BLaER1 treated with 17β-estradiol and CSF1 and Interleukin-3, amounts not matched to agents 10 nM and 100 nM (cell line): ENCODE data around the gene KRTAP4-16.
"Not testable (repeated sequence)": the region's sequence is repeated elsewhere in the genome, so short reads cannot be mapped to it uniquely, and the experiment has no call there.

Experiments used
- H3K27ac ChIP-seq, 11 experiments: shearing (Covaris generic); formaldehyde crosslinking; 2 replicates each; pipeline ENCODE4 v1.8.1; 2022
- H3K27me3 ChIP-seq, 11 experiments: shearing (Covaris generic); formaldehyde crosslinking; 2 replicates each; pipeline ENCODE4 v1.8.1; 2022
- H3K36me3 ChIP-seq, 11 experiments: shearing (Covaris generic); formaldehyde crosslinking; 2 replicates each; pipeline ENCODE4 v1.8.1; 2022
- H3K4me1 ChIP-seq, 10 experiments: shearing (Covaris generic); formaldehyde crosslinking; 2 replicates each; pipeline ENCODE4 v1.8.1; 2022
- H3K4me2 ChIP-seq, 11 experiments: shearing (Covaris generic); formaldehyde crosslinking; 2 replicates each; pipeline ENCODE4 v1.8.1; 2022
- H3K4me3 ChIP-seq, 10 experiments: shearing (Covaris generic); formaldehyde crosslinking; 2 replicates each; pipeline ENCODE4 v1.8.1; 2022
- H3K9ac ChIP-seq, 11 experiments: shearing (Covaris generic); formaldehyde crosslinking; 2 replicates each; pipeline ENCODE4 v1.8.1; 2022
- H3K9me3 ChIP-seq, 11 experiments: shearing (Covaris generic); formaldehyde crosslinking; replicated peaks in 1 of 11; 2 replicates each; pipeline ENCODE4 v1.8.1; 2022
- H4K20me1 ChIP-seq, 11 experiments: shearing (Covaris generic); formaldehyde crosslinking; 2 replicates each; pipeline ENCODE4 v1.8.1; 2022
- Cebpa-rat ChIP-seq, 11 experiments: shearing (Covaris generic); IDR thresholded peaks; 2 replicates each; pipeline ENCODE4 v1.8.1; 2022

The KRTAP4-16 gene

GRCh38 chr17:41140360-41141131 lies 38.5 kb upstream of the KRTAP4-16 start, which contains the start of gene KRTAP4-6:
Gene KRTAP4-6, minus strand, starts transcription at chr17:41140544. Its CDS starts 57 bp downstream, at chr17:41140487.
- Histone ChIP-seq H3K36me3 (peaks cover 0 to 3% (median 0%) of the 10 kb centered on the region in 11 experiments; a peak in 1 of 22 replicates), H4K20me1 (no peaks in the 10 kb centered on the region), H3K4me3 (no peak within 1 kb of the TSS), H3K27me3 (no peaks in the 10 kb centered on the region), H3K9ac (no peak within 1 kb of the TSS), H3K9me3 (peaks cover 58 to 79% (median 71%) of the 10 kb centered on the region in 11 experiments), H3K4me1 (peaks cover 0 to 5% (median 0%) of the 10 kb centered on the region in 10 experiments; a peak in 2 of 20 replicates), H3K4me2 (peak within 1 kb of the TSS in 1 of 11 experiments; percentile 16; a peak in 1 of 22 replicates), H3K27ac (no peak within 1 kb of the TSS)
- TF ChIP-seq Cebpa-rat (IDR thresholded peaks at IDR 0.05) = no peak

GRCh38 chr17:41139865-41140264 lies 37.9 kb upstream of the KRTAP4-16 start:
- H3K36me3 ChIP-seq, H3K9ac ChIP-seq, H4K20me1 ChIP-seq, H3K4me1 ChIP-seq, H3K4me3 ChIP-seq, H3K27ac ChIP-seq, H3K4me2 ChIP-seq, H3K27me3 ChIP-seq: not testable (repeated sequence)
- peaks cover 58 to 79% (median 71%) of the 10 kb centered on the region in 11 experiments for H3K9me3 ChIP-seq

- H3K4me3 ChIP-seq = no peak overlapping the region
- H3K27ac ChIP-seq = peak overlapping the region in 2 of 11 experiments; percentile 23 to 33; a peak in 3 of 22 replicates
- H3K4me2 ChIP-seq = peak overlapping the region; percentile 17 to 55 (median 36); a peak in 15 of 22 replicates
- H3K27me3 ChIP-seq = no peaks in the 10 kb centered on the region
- TF ChIP-seq Cebpa-rat (IDR thresholded peaks at IDR 0.05) = no peak
- H3K4me1 ChIP-seq = peaks cover 9 to 33% (median 13%) of the 10 kb centered on the region in 10 experiments; a peak in 19 of 20 replicates
- H3K9ac ChIP-seq = no peak overlapping the region
- no peaks in the 10 kb centered on the region for H4K20me1 ChIP-seq
- H3K36me3 ChIP-seq = no peaks in the 10 kb centered on the region
- H3K9me3 ChIP-seq = peaks cover 9 to 27% (median 18%) of the 10 kb centered on the region in 11 experiments; a peak in 16 of 22 replicates
Measured at GRCh38 chr17:41133880-41134735, 32.1 kb upstream of the KRTAP4-16 start.

DNA sequence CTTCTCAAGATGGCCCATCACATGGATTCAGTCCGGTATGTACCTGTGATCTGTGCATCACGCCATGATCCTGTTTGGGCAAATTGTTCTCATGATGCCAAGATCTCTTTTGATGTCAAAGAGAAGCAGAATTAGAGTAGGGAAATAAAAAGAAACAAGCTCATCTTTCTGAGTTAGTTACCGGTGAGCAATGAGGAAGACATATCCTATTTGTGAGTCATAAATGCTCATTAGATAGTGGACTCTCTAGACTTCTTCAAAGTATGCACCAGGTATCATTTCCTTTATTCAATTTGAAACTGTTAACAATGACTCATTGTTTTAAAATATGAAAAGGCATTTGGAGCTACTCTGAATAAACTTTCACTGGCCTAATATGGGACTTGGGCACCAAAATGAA lies 30.0 kb upstream of the KRTAP4-16 start:
- Histone ChIP-seq H3K9ac (no peak overlapping the region), H3K9me3 (peaks cover 0 to 9% (median 3%) of the 10 kb centered on the region in 11 experiments; a peak in 8 of 22 replicates), H3K36me3 (no peaks in the 10 kb centered on the region), H3K4me3 (no peak overlapping the region), H3K27ac (no peak overlapping the region), H4K20me1 (no peaks in the 10 kb centered on the region), H3K4me2 (peak overlapping the region in 2 of 11 experiments; percentile 0 to 19; a peak in 2 of 22 replicates), H3K27me3 (no peaks in the 10 kb centered on the region), H3K4me1 (peaks cover 9 to 33% (median 13%) of the 10 kb centered on the region in 10 experiments; a peak in 19 of 20 replicates)
- TF ChIP-seq Cebpa-rat (IDR thresholded peaks at IDR 0.05) = no peak

DNA sequence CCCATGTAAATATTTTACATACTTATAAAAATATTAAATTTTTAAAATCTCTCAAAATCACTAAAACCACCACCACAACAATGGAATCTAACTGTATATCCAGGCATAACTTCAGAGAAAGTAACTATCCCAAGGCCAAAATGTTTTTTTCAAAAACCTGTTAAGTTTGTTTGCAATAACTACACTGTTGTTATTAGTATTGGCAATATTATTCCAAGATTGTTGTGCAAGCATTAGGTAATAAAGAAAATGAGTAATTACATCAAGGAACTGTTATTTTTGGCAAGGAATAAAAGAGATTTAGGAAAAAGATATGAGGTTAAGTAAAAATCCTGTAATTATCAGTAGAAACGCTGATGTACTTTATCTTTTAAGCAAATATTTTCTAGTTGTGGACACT lies 25.4 kb upstream of the KRTAP4-16 start:
- Histone ChIP-seq H3K4me2 (no peak overlapping the region), H4K20me1 (no peaks in the 10 kb centered on the region), H3K4me1 (peaks cover 12 to 36% (median 22%) of the 10 kb centered on the region in 10 experiments; a peak in 18 of 20 replicates), H3K9ac (no peak overlapping the region), H3K27me3 (no peaks in the 10 kb centered on the region), H3K27ac (no peak overlapping the region), H3K9me3 (peaks cover 2 to 36% (median 25%) of the 10 kb centered on the region in 11 experiments), H3K36me3 (no peaks in the 10 kb centered on the region), H3K4me3 (no peak overlapping the region)
- no peak for TF ChIP-seq Cebpa-rat (IDR thresholded peaks at IDR 0.05)

DNA sequence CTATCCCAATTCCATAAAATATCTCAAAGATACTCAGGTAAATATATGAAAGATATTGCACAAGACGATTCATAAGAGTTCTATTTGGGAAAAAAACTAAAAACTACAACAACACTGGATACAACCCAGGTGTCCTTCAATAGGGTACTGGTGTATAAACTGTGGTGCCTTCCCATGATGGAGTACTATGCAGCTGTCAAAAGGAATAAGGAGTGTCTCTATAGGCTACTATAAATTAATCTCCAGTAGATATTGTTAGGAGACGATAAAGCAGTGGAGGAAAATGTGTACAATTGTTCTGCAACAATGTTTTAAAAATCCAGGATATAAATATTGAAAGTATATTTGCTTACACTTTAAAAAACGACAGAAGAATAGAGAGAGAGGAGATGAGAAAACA lies 24.4 kb upstream of the KRTAP4-16 start:
- Histone ChIP-seq H3K36me3 (no peaks in the 10 kb centered on the region), H3K27me3 (no peaks in the 10 kb centered on the region), H3K4me3 (no peak overlapping the region), H3K9ac (no peak overlapping the region), H3K4me1 (peaks cover 12 to 27% (median 22%) of the 10 kb centered on the region in 10 experiments; a peak in 18 of 20 replicates), H4K20me1 (no peaks in the 10 kb centered on the region), H3K4me2 (no peak overlapping the region), H3K27ac (no peak overlapping the region), H3K9me3 (peaks cover 7 to 42% (median 32%) of the 10 kb centered on the region in 11 experiments)
- no peak for TF ChIP-seq Cebpa-rat (IDR thresholded peaks at IDR 0.05)

DNA sequence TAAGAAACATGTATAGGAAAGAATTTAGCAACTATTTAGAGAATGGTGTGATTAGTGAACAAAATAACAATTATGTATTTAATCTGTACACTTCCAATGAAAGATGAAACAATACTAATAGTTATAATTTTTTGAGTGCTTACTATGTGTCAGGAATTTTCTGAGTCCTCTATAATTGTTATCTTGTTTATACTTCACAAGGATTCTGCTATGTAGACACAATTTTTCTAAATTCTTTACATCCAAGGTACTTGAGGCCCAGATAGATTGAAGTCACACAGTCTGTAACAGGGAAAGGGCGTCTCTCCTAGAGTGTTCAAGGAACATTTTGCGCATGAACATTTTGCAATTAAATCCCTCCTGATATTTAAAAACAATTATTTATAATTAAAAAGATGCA lies 23.1 kb upstream of the KRTAP4-16 start:
- peaks cover 20 to 38% (median 28%) of the 10 kb centered on the region in 10 experiments for H3K4me1 ChIP-seq

DNA sequence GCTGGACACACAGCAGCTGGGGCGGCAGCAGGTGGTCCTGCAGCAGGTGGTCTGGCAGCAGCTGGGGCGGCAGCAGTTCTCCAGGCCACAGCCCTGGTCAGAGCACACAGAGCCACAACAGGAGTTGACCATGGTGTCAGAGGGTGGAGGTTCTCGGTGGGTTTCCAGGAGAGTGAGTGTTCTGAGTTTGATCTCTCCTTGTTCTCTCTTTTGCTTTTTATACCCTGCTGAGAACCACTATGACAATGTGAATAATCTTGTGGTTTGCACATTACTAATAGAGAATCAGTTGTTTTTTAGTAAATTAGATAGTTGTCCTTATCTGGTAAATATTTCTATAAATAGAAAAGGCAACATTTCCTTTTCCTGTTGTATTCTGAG lies 22.0 kb upstream of the KRTAP4-16 start, which contains the start of gene KRTAP4-12:
TSS of gene KRTAP4-12 (minus strand) at position 192 of the 381 bp plus-strand sequence. CDS start at position 132, 60 bp downstream.
- H3K36me3 ChIP-seq, H4K20me1 ChIP-seq, H3K9ac ChIP-seq, H3K27me3 ChIP-seq: not testable (repeated sequence)
- H3K27ac ChIP-seq = peak within 1 kb of the TSS in 1 of 11 experiments; percentile 1; a peak in 2 of 22 replicates
- peaks cover 7 to 44% (median 32%) of the 10 kb centered on the region in 11 experiments for H3K9me3 ChIP-seq
- H3K4me1 ChIP-seq = peaks cover 24 to 42% (median 36%) of the 10 kb centered on the region in 10 experiments
- 0 out of 20 replicates have a peak within 1 kb of the TSS, but pooled peaks of 1 of the 10 experiments have one; percentile 4 for H3K4me3 ChIP-seq
- peak within 1 kb of the TSS; percentile 12 to 60 (median 35); a peak in 16 of 22 replicates for H3K4me2 ChIP-seq

More for the DNA sequence above, 23.1 kb upstream of the KRTAP4-16 start:
- peaks cover 7 to 43% (median 32%) of the 10 kb centered on the region in 11 experiments for H3K9me3 ChIP-seq
- H3K27ac ChIP-seq = no peak overlapping the region
- 0 out of 22 replicates have a peak overlapping the region, but pooled peaks of 1 of the 11 experiments have one; percentile 29 for H3K4me2 ChIP-seq
- H3K36me3 ChIP-seq = no peaks in the 10 kb centered on the region
- no peak overlapping the region for H3K4me3 ChIP-seq
- no peaks in the 10 kb centered on the region for H3K27me3 ChIP-seq
- no peak for TF ChIP-seq Cebpa-rat (IDR thresholded peaks at IDR 0.05)
- no peaks in the 10 kb centered on the region for H4K20me1 ChIP-seq
- H3K9ac ChIP-seq = no peak overlapping the region

DNA sequence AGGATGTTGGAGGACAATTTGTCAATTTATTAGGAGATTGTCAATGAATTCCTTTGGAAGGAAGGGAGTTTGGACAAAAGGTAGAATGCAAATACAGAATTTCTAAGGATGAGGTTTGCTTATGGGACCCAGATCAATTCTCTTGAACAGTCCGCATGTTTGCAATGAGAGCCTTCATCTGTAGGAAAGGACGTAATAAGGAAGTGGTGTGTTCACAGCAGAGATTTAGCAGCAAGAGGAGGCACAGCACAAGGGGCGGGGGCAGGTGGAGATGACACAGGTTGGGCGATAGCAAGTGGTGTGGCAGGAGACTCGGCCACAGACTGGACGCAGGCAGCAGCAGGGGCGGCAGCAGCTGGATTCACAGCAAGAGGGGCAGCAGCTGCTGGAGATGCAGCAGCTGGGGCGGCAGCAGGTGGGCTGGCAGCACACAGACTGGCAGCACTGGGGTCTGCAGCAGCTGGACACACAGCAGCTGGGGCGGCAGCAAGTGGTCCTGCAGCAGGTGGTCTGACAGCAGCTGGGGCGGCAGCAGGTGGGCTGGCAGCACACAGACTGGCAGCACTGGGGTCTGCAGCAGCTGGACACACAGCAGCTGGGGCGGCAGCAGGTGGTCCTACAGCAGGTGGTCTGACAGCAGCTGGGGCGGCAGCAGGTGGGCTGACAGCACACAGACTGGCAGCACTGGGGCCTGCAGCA lies 21.4 kb upstream of the KRTAP4-16 start:
- peak overlapping the region in 10 of 11 experiments; percentile 12 to 60 (median 36); a peak in 16 of 22 replicates for H3K4me2 ChIP-seq
- H4K20me1 ChIP-seq = not testable (repeated sequence)

More for the DNA sequence above, 21.4 kb upstream of the KRTAP4-16 start:
- H3K36me3 ChIP-seq, H3K27me3 ChIP-seq, H3K9ac ChIP-seq, H3K27ac ChIP-seq: not testable (repeated sequence)
- peaks cover 24 to 48% (median 36%) of the 10 kb centered on the region in 10 experiments for H3K4me1 ChIP-seq
- H3K9me3 ChIP-seq = peaks cover 7 to 47% (median 34%) of the 10 kb centered on the region in 11 experiments
- 0 out of 20 replicates have a peak overlapping the region, but pooled peaks of 1 of the 10 experiments have one; percentile 4 for H3K4me3 ChIP-seq
